Activated CD8-positive, alpha-beta memory T cell treated with anti-CD3 and anti-CD28 coated beads, Interleukin-2, amount 10 ng/mL, durations not matched to agents 7 days and 5 days (primary cell): ENCODE results near the gene FPR2. TPM values are rescaled to one million over a fixed set of nuclear protein-coding genes. Genes with fewer than 3 reads are reported as not detected.

ENCODE experiments used
- ATAC-seq: fragments of 150-1000 bp; cut with Tn5 transposase; one replicate; pipeline ENCODE4 v1.10.0; 2021; ENCODE audit warnings: moderate library complexity
- CTCF ChIA-PET: fragments of 350-600 bp; sonication (Branson Sonifier 250); formaldehyde crosslinking; loops from one replicate; lab custom pipeline; 2021; ENCODE audit warnings: antibody characterized with exemption; lab: Charles Lee
- DNase-seq: peaks from one replicate; pipeline ENCODE4 v3.0.0-alpha.2; 2020
- H3K27ac Mint-ChIP-seq: one replicate; pipeline ENCODE4 v1.8.0; 2021; ENCODE audit warnings: mild to moderate bottlenecking, mixed read lengths
- H3K27me3 Mint-ChIP-seq: one replicate; pipeline ENCODE4 v1.8.0; 2021; ENCODE audit warnings: mixed read lengths
- H3K36me3 Mint-ChIP-seq: one replicate; pipeline ENCODE4 v1.8.0; 2021; ENCODE audit warnings: mild to moderate bottlenecking, mixed read lengths
- H3K4me1 Mint-ChIP-seq: one replicate; pipeline ENCODE4 v1.8.0; 2021; ENCODE audit warnings: mixed read lengths
- H3K4me3 Mint-ChIP-seq: one replicate; pipeline ENCODE4 v1.8.0; 2021; ENCODE audit warnings: mild to moderate bottlenecking, moderate library complexity, mixed read lengths
- H3K9me3 Mint-ChIP-seq: one replicate; pipeline ENCODE4 v1.8.0; 2022; ENCODE audit warnings: low read depth, mixed read lengths
- total RNA-seq, 2 experiments: library from RNA; stranded (reverse); gene quantifications; one replicate each; pipeline ENCODE4 v1.2.3, GENCODE V29; 2021

FPR2 gene
- total RNA-seq, 2 experiments from 2014 or later = not detected

- CTCF ChIA-PET = no interaction called here
- H3K36me3 Mint-ChIP-seq = no peaks in the 10 kb centered on the region
- DNase-seq (no peak), ATAC-seq (no peak)
- H3K4me3 Mint-ChIP-seq = no peak overlapping the region
- no peaks in the 10 kb centered on the region for H3K9me3 Mint-ChIP-seq
- peaks cover 18% of the 10 kb centered on the region for H3K27me3 Mint-ChIP-seq
- no peak overlapping the region for H3K27ac Mint-ChIP-seq
- no peaks in the 10 kb centered on the region for H3K4me1 Mint-ChIP-seq
Measured at GRCh38 chr19:51780270-51780669, 19.3 kb downstream of the FPR2 start.

DNA sequence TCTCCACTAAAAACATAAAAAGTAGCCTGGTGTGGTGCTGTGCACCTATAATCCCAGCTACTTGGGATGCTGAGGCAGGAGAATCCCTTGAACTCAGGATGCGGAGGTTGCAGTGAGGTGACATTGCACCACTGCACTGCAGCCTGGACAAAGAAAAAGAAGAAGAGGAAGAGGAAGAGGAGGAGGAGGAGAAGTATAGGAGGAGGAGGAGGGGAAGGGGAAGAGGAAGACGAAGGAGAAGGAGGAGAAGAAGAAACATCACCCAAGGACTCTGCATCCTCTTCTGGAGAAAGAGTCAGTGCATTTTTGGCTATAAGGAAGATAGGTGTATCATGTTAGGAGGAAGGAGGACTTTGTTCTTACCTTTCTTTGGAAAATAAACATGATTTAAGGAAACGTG is 21.0 kb downstream of the FPR2 start:
- no peak for DNase-seq
- Mint-ChIP-seq H3K27ac (no peak overlapping the region), H3K4me3 (no peak overlapping the region), H3K27me3 (peaks cover 10% of the 10 kb centered on the region), H3K4me1 (peaks cover 2% of the 10 kb centered on the region), H3K9me3 (peaks cover 3% of the 10 kb centered on the region), H3K36me3 (no peaks in the 10 kb centered on the region)
- CTCF ChIA-PET = interaction anchor here (0.6 kb wide), 1 partner anchor 1191 kb away, joined by 3 read pairs; no protein-coding TSS in a partner anchor
- no peak for ATAC-seq

DNA sequence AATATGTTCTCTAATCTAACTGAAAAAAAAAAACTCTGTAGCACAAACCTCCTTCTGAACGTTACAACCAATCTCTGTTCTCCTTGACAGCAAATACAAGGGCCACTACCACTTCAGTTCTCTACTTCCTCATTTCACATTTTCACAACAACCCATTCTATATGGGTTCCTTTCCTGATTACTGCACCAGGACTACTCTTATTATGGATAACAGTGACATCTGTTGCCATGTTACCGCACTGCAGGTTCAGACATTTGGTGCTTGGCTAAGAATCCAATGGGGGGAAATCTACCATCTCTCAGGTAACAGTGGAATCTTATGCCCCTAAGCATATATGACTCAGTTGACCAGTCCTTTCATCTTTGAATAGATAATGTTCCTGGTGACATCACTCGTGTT is 22.4 kb downstream of the FPR2 start:
- ATAC-seq (no peak), DNase-seq (no peak)
- Mint-ChIP-seq H3K9me3 (peaks cover 6% of the 10 kb centered on the region), H3K4me1 (peaks cover 2% of the 10 kb centered on the region), H3K4me3 (no peak overlapping the region), H3K27ac (no peak overlapping the region), H3K36me3 (no peaks in the 10 kb centered on the region), H3K27me3 (peaks cover 5% of the 10 kb centered on the region)
- CTCF ChIA-PET = no interaction called here

- H3K36me3 Mint-ChIP-seq = no peaks in the 10 kb centered on the region
- no peak for DNase-seq
- no peak overlapping the region for H3K4me3 Mint-ChIP-seq
- no peak overlapping the region for H3K27ac Mint-ChIP-seq
- H3K27me3 Mint-ChIP-seq = peaks cover 5% of the 10 kb centered on the region
- H3K4me1 Mint-ChIP-seq = peaks cover 2% of the 10 kb centered on the region
- ATAC-seq = no peak
- CTCF ChIA-PET = no interaction called here
- peaks cover 6% of the 10 kb centered on the region for H3K9me3 Mint-ChIP-seq
Measured at GRCh38 chr19:51784109-51784785, 23.3 kb downstream of the FPR2 start.

GRCh38 chr19:51784922-51785690 is 24.1 kb downstream of the FPR2 start:
- peaks cover 3% of the 10 kb centered on the region for H3K27me3 Mint-ChIP-seq
- no peak overlapping the region for H3K27ac Mint-ChIP-seq
- peak; percentile 55 for ATAC-seq
- peaks cover 2% of the 10 kb centered on the region for H3K4me1 Mint-ChIP-seq
- peaks cover 6% of the 10 kb centered on the region for H3K9me3 Mint-ChIP-seq
- H3K36me3 Mint-ChIP-seq = no peaks in the 10 kb centered on the region
- DNase-seq = peak; percentile 55
- no peak overlapping the region for H3K4me3 Mint-ChIP-seq
- CTCF ChIA-PET = no interaction called here

- CTCF ChIA-PET = no interaction called here
- H3K27me3 Mint-ChIP-seq = no peaks in the 10 kb centered on the region
- H3K9me3 Mint-ChIP-seq = peaks cover 13% of the 10 kb centered on the region
- no peak for DNase-seq
- H3K36me3 Mint-ChIP-seq = no peaks in the 10 kb centered on the region
- peaks cover 2% of the 10 kb centered on the region for H3K4me1 Mint-ChIP-seq
- ATAC-seq = no peak
- no peak overlapping the region for H3K27ac Mint-ChIP-seq
- no peak overlapping the region for H3K4me3 Mint-ChIP-seq
Measured at GRCh38 chr19:51786646-51787494, 25.9 kb downstream of the FPR2 start.

DNA sequence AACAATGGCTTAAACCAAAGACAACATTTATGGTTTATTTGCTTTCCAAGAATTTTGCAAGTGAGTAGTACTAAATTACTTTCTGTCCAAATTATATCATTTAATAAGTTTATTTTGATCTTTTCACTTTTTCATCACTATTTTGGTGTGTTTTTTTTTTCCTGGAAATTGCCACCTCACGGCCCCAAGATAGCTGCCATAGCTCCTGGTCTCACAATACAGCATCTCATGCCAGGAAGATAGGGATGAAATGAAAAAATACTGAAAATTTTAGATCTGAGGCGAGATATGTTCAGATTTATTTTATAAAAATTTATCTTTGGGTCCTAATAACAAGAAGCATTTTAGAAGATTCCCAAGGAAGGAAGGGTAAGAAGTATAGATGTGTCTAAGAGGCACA is 27.0 kb downstream of the FPR2 start:
- CTCF ChIA-PET = no interaction called here

DNA sequence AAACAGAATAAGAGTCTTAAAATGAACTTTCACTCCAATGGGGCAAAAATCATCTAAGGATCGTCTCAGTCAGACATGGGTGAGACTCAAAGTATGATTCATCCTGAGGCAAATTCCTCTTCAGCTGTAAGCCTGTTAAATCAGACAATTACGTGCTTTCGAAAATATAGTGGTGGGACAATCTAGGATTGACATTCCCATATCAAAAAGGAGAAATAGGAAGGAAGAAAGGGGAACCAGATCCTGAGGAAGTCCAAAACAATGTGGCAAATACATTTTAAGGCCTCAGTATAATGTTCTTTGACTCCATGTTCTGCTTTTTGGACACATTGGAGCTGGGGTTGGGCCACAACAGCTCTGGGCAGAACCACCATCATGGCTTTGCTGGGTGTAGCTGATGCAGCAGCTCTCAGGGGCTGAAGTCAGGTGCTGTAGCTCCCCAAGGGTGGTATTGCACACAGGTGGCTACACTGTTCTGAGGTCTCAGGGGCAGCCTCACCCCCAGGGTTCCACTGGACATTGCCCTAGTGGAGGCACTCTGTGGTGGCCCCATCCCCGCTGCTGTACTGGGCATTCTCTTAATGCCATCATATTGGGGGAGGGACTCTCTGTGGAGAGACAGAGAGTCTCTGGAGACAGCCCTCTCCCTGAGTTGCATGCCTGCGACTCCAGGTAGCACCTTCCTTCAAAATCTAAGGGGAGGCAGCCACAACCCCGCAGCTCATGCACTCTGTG is 28.2 kb downstream of the FPR2 start:
- Mint-ChIP-seq H3K4me1 (peaks cover 2% of the 10 kb centered on the region), H3K4me3 (no peak overlapping the region), H3K36me3 (no peaks in the 10 kb centered on the region), H3K27me3 (no peaks in the 10 kb centered on the region), H3K27ac (no peak overlapping the region), H3K9me3 (peaks cover 13% of the 10 kb centered on the region)
- DNase-seq (no peak), ATAC-seq (no peak)
- CTCF ChIA-PET = no interaction called here

More for the DNA sequence above, 27.0 kb downstream of the FPR2 start:
- peaks cover 2% of the 10 kb centered on the region for H3K4me1 Mint-ChIP-seq
- ATAC-seq = no peak
- H3K27ac Mint-ChIP-seq = no peak overlapping the region
- no peak for DNase-seq
- peaks cover 13% of the 10 kb centered on the region for H3K9me3 Mint-ChIP-seq
- H3K36me3 Mint-ChIP-seq = no peaks in the 10 kb centered on the region
- H3K27me3 Mint-ChIP-seq = no peaks in the 10 kb centered on the region
- no peak overlapping the region for H3K4me3 Mint-ChIP-seq

- Mint-ChIP-seq H3K4me3 (no peak overlapping the region), H3K36me3 (no peaks in the 10 kb centered on the region), H3K4me1 (no peaks in the 10 kb centered on the region), H3K27me3 (no peaks in the 10 kb centered on the region), H3K9me3 (peaks cover 6% of the 10 kb centered on the region), H3K27ac (no peak overlapping the region)
- CTCF ChIA-PET = no interaction called here
- DNase-seq = no peak
- ATAC-seq = no peak
Measured at GRCh38 chr19:51792932-51793331, 32.0 kb downstream of the FPR2 start.

- Mint-ChIP-seq H3K27ac (no peak overlapping the region), H3K27me3 (no peaks in the 10 kb centered on the region), H3K36me3 (no peaks in the 10 kb centered on the region), H3K4me3 (no peak overlapping the region), H3K4me1 (no peaks in the 10 kb centered on the region), H3K9me3 (peaks cover 12% of the 10 kb centered on the region)
- ATAC-seq = no peak
- no peak for DNase-seq
- CTCF ChIA-PET = no interaction called here
Measured at GRCh38 chr19:51793994-51794393, 33.0 kb downstream of the FPR2 start.

- no peaks in the 10 kb centered on the region for H3K27me3 Mint-ChIP-seq
- ATAC-seq (no peak), DNase-seq (no peak)
- CTCF ChIA-PET = no interaction called here
- H3K27ac Mint-ChIP-seq = no peak within 1 kb of the TSS
- H3K36me3 Mint-ChIP-seq = no peaks in the 10 kb centered on the region
- peaks cover 17% of the 10 kb centered on the region for H3K9me3 Mint-ChIP-seq
- no peak within 1 kb of the TSS for H3K4me3 Mint-ChIP-seq
- H3K4me1 Mint-ChIP-seq = no peaks in the 10 kb centered on the region
Measured at GRCh38 chr19:51794885-51795490, 34.0 kb downstream of the FPR2 start, which contains the start of gene FPR3. Gene FPR3, plus strand, starts transcription at chr19:51795157. Its CDS starts 28,592 bp downstream, at chr19:51823749.

GRCh38 chr19:51796195-51796679 is 35.3 kb downstream of the FPR2 start:
- ATAC-seq (no peak), DNase-seq (no peak)
- no peak overlapping the region for H3K4me3 Mint-ChIP-seq
- no peaks in the 10 kb centered on the region for H3K36me3 Mint-ChIP-seq
- peaks cover 17% of the 10 kb centered on the region for H3K9me3 Mint-ChIP-seq
- CTCF ChIA-PET = no interaction called here
- no peaks in the 10 kb centered on the region for H3K27me3 Mint-ChIP-seq
- H3K4me1 Mint-ChIP-seq = no peaks in the 10 kb centered on the region
- H3K27ac Mint-ChIP-seq = no peak overlapping the region
